Stimulated activated CD4-positive, alpha-beta T cell treated with anti-CD3 and anti-CD28 coated beads, Interleukin-15, amount 100 ng/mL, for 1 hour (primary cell): Measurements from ENCODE around the gene RSPH6A.
A peak's percentile ranks its signal among the peaks of the same experiment; 100 is the strongest.

Experiments used
- DNase-seq, 2 donors: peaks; one replicate each; pipeline ENCODE4 v3.0.0-alpha.2; 2020; ENCODE audit warnings: low read depth in 1 of 2, low spot score in 1 of 2

RSPH6A gene

GRCh38 chr19:45825917-45826893 lies 11.1 kb upstream of the RSPH6A start:
- DNase-seq: no peak

GRCh38 chr19:45825263-45825605 lies 10.1 kb upstream of the RSPH6A start:
- no peak for DNase-seq

- no peak for DNase-seq
Measured at GRCh38 chr19:45824531-45825262, 9.6 kb upstream of the RSPH6A start.

GRCh38 chr19:45824041-45824471 lies 8.9 kb upstream of the RSPH6A start:
- no peak for DNase-seq

GRCh38 chr19:45823182-45823581 lies 8.1 kb upstream of the RSPH6A start:
- no peak for DNase-seq

GRCh38 chr19:45822716-45823115 lies 7.6 kb upstream of the RSPH6A start:
- no peak for DNase-seq

GRCh38 chr19:45821570-45821969 lies 6.5 kb upstream of the RSPH6A start:
- DNase-seq: no peak

- DNase-seq: no peak
Measured at GRCh38 chr19:45821103-45821521, 6.0 kb upstream of the RSPH6A start.

GRCh38 chr19:45820413-45821102 lies 5.5 kb upstream of the RSPH6A start:
- DNase-seq: no peak

- DNase-seq: no peak
Measured at GRCh38 chr19:45819769-45820168, 4.7 kb upstream of the RSPH6A start.

GRCh38 chr19:45817725-45818301 lies 2.7 kb upstream of the RSPH6A start:
- DNase-seq: no peak

- DNase-seq: peak; percentile 89 to 96
Measured at GRCh38 chr19:45817010-45817724, 2.1 kb upstream of the RSPH6A start.

GRCh38 chr19:45816236-45817009 lies 1.3 kb upstream of the RSPH6A start:
- no peak for DNase-seq

- DNase-seq: no peak
Measured at GRCh38 chr19:45815481-45816216, 541 bp upstream of the RSPH6A start.

GRCh38 chr19:45814166-45814780 lies 835 bp downstream of the RSPH6A start:
- no peak for DNase-seq

GRCh38 chr19:45812297-45812696 lies 2.8 kb downstream of the RSPH6A start:
- DNase-seq: no peak

- DNase-seq: no peak
Measured at GRCh38 chr19:45809643-45810159, 5.4 kb downstream of the RSPH6A start.

- DNase-seq: no peak
Measured at GRCh38 chr19:45805719-45806118, 9.4 kb downstream of the RSPH6A start.

GRCh38 chr19:45804959-45805230 lies 10.2 kb downstream of the RSPH6A start:
- DNase-seq: no peak
